Upper lobe of left lung (tissue), 6 donors: Measurements from ENCODE around the gene PRR22. TPM values are rescaled to one million over a fixed set of nuclear protein-coding genes. Genes with fewer than 3 reads are reported as not detected.

Experiments used
- ATAC-seq, 2 donors: fragments of 200-7000 bp; cut with Tn5 transposase; one replicate each; pipeline ENCODE4 v1.9.1; 2022; ENCODE audit warnings: mild to moderate bottlenecking in 2 of 2, moderate library complexity in 2 of 2; ENCODE audit not compliant: low FRiP score in 2 of 2
- DNase-seq, 2 donors: peaks; one replicate each; pipeline ENCODE4 v3.0.0-alpha.2; 2019 to 2020
- H3K27ac ChIP-seq, 4 donors: fragments of 200-600 bp; sonication (generic); one replicate each; pipeline ENCODE4 v1.5.1; 2016 to 2019
- H3K27me3 ChIP-seq, 4 donors: fragments of 200-600 bp; sonication (generic); one replicate each; pipeline ENCODE4 v1.5.1; 2017 to 2019
- H3K36me3 ChIP-seq, 4 donors: fragments of 200-600 bp; sonication (generic); one replicate each; pipeline ENCODE4 v1.5.1; 2016 to 2019
- H3K4me1 ChIP-seq, 4 donors: fragments of 200-600 bp; sonication (generic); one replicate each; pipeline ENCODE4 v1.5.1; 2018 to 2019
- H3K4me3 ChIP-seq, 4 donors: fragments of 200-600 bp; sonication (generic); one replicate each; pipeline ENCODE4 v1.5.1; 2017 to 2019; ENCODE audit warnings: mild to moderate bottlenecking in 2 of 4, moderate library complexity in 1 of 4
- H3K9me3 ChIP-seq, 4 donors: fragments of 200-600 bp; sonication (generic); one replicate each; pipeline ENCODE4 v1.5.1; 2018 to 2019
- CTCF ChIP-seq, 6 experiments: fragments of 450-650 bp in 4 of 6; fragments of 200-600 bp in 2 of 6; sonication (generic) in 2 of 6; IDR thresholded peaks; one replicate each; pipeline ENCODE4 v1.5.1; 2016 to 2019; ENCODE audit warnings: antibody characterized with exemption in 6 of 6
- EP300 ChIP-seq, 4 donors: sonication (generic); formaldehyde crosslinking; IDR thresholded peaks; one replicate each; pipeline ENCODE4 v1.5.1; 2017; ENCODE audit warnings: antibody characterized with exemption in 4 of 4, control low read depth in 2 of 4
- POLR2A ChIP-seq, 4 donors: fragments of 450-650 bp; IDR thresholded peaks; one replicate each; pipeline ENCODE4 v1.5.1; 2016 to 2017; ENCODE audit warnings: antibody characterized with exemption in 4 of 4, mild to moderate bottlenecking in 2 of 4
- POLR2AphosphoS5 ChIP-seq, 2 donors: sonication (generic); formaldehyde crosslinking; IDR thresholded peaks; one replicate each; pipeline ENCODE4 v1.5.1; 2017; ENCODE audit warnings: antibody characterized with exemption in 2 of 2
- WGBS, 2 donors: methylation state at CpG; one replicate each; pipeline ENCODE4 v1.1.5; 2017 to 2018; 5-methylcytosine and 5-hydroxymethylcytosine counted together
- total RNA-seq, 6 donors: library from RNA; depleted of rRNA in 4 of 6; stranded (reverse); fragments of >200 nt in 4 of 6; gene quantifications; one replicate each; pipeline versions ENCODE4 v1.1.0 to v1.2.1, GENCODE V29; 2016 to 2021
- donor health status: DM: no; HTN: no; CAD: no; lungs with moderate emphysema.
- donor health status: DM: no; HTN: yes; CAD: no; lungs with severe emphysema.

PRR22 gene
- total RNA-seq, 6 donors from 2014 or later = 1.8 to 4.4 (median 3.4) TPM

GRCh38 chr19:5767949-5768348 lies 16.6 kb downstream of the PRR22 start:
- Histone ChIP-seq H3K27ac (no peak overlapping the region), H3K9me3 (no peaks in the 10 kb centered on the region), H3K27me3 (no peaks in the 10 kb centered on the region), H3K36me3 (no peaks in the 10 kb centered on the region), H3K4me1 (no peaks in the 10 kb centered on the region), H3K4me3 (no peak overlapping the region)
- TF ChIP-seq POLR2AphosphoS5 (IDR thresholded peaks at IDR 0.05) (no peak), EP300 (IDR thresholded peaks at IDR 0.05) (no peak), CTCF (IDR thresholded peaks at IDR 0.05) (no peak), POLR2A (IDR thresholded peaks at IDR 0.05) (no peak)
- WGBS, 2 donors = 92 to 94% methylated on average over 10 of the region's 10 CpGs
- no peak for ATAC-seq
- no peak for DNase-seq

GRCh38 chr19:5765220-5765619 lies 19.3 kb downstream of the PRR22 start:
- Histone ChIP-seq H3K36me3 (no peaks in the 10 kb centered on the region), H3K9me3 (no peaks in the 10 kb centered on the region), H3K4me1 (no peaks in the 10 kb centered on the region), H3K27ac (no peak overlapping the region), H3K27me3 (no peaks in the 10 kb centered on the region), H3K4me3 (no peak overlapping the region)
- TF ChIP-seq EP300 (IDR thresholded peaks at IDR 0.05) = no peak
- ATAC-seq (no peak), DNase-seq (no peak)
- WGBS, 2 donors = 89 to 97% methylated on average over 3 of the region's 3 CpGs

GRCh38 chr19:5762608-5763217 lies 21.8 kb downstream of the PRR22 start:
- DNase-seq = no peak
- Histone ChIP-seq H3K27me3 (no peaks in the 10 kb centered on the region), H3K4me1 (no peaks in the 10 kb centered on the region), H3K9me3 (no peaks in the 10 kb centered on the region), H3K27ac (no peak overlapping the region), H3K36me3 (no peaks in the 10 kb centered on the region), H3K4me3 (no peak overlapping the region)
- TF ChIP-seq EP300 (IDR thresholded peaks at IDR 0.05) (no peak), POLR2AphosphoS5 (IDR thresholded peaks at IDR 0.05) (no peak), POLR2A (IDR thresholded peaks at IDR 0.05) (no peak), CTCF (IDR thresholded peaks at IDR 0.05) (no peak)
- WGBS, 2 donors = 90 to 91% methylated on average over 5 of the region's 5 CpGs
- no peak for ATAC-seq

- H3K9me3 ChIP-seq = no peaks in the 10 kb centered on the region
- H3K27ac ChIP-seq = no peak overlapping the region
- H3K4me1 ChIP-seq = no peaks in the 10 kb centered on the region
- H3K36me3 ChIP-seq = no peaks in the 10 kb centered on the region
- DNase-seq (no peak), ATAC-seq (no peak)
- no peak overlapping the region for H3K4me3 ChIP-seq
- H3K27me3 ChIP-seq = no peaks in the 10 kb centered on the region
- TF ChIP-seq CTCF (IDR thresholded peaks at IDR 0.05) = no peak
- no peak for TF ChIP-seq POLR2A (IDR thresholded peaks at IDR 0.05)
- no peak for TF ChIP-seq EP300 (IDR thresholded peaks at IDR 0.05)
- TF ChIP-seq POLR2AphosphoS5 (IDR thresholded peaks at IDR 0.05) = no peak
- WGBS, 2 donors = 72 to 74% methylated on average over 6 of the region's 6 CpGs
These were observed 30.8 kb downstream of the PRR22 start for GRCh38 chr19:5753743-5754142.

- no peaks in the 10 kb centered on the region for H3K36me3 ChIP-seq
- 80 to 81% methylated on average over 7 of the region's 7 CpGs for WGBS, 2 donors
- TF ChIP-seq POLR2AphosphoS5 (IDR thresholded peaks at IDR 0.05) = no peak
- TF ChIP-seq EP300 (IDR thresholded peaks at IDR 0.05) = no peak
- TF ChIP-seq CTCF (IDR thresholded peaks at IDR 0.05) = no peak
- no peak for TF ChIP-seq POLR2A (IDR thresholded peaks at IDR 0.05)
- H3K4me3 ChIP-seq = no peak overlapping the region
- ATAC-seq = no peak
- no peaks in the 10 kb centered on the region for H3K27me3 ChIP-seq
- DNase-seq = no peak
- no peaks in the 10 kb centered on the region for H3K4me1 ChIP-seq
- H3K9me3 ChIP-seq = no peaks in the 10 kb centered on the region
- no peak overlapping the region for H3K27ac ChIP-seq
These were observed 32.8 kb downstream of the PRR22 start for GRCh38 chr19:5751709-5752108.
